Measurements from ENCODE around the gene RPS6KC1.

The RPS6KC1 gene

DNA sequence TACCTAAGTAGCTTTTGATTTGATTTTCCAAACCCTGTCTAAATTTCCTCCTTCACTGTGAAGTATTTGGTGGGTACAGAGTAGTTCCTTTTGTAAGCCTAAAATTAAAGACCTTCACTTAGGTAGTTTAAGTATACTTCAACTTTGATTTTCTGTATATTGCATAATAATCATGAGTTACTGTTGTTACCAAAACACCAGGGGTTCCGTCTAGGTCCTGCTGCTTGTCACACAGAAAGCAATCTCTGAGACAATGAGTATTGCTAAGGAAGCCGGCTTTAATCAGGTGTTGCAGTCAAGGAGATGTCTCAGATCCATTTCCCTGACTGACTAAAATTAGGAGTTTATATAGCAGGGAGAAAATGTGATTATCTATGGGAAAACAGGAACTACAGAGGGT, 15.3 kb downstream of the RPS6KC1 start:
- Histone ChIP-seq H3K27ac (no peak overlapping the region), H3K4me3 (no peak overlapping the region)
- TF ChIP-seq, protein P1, sequence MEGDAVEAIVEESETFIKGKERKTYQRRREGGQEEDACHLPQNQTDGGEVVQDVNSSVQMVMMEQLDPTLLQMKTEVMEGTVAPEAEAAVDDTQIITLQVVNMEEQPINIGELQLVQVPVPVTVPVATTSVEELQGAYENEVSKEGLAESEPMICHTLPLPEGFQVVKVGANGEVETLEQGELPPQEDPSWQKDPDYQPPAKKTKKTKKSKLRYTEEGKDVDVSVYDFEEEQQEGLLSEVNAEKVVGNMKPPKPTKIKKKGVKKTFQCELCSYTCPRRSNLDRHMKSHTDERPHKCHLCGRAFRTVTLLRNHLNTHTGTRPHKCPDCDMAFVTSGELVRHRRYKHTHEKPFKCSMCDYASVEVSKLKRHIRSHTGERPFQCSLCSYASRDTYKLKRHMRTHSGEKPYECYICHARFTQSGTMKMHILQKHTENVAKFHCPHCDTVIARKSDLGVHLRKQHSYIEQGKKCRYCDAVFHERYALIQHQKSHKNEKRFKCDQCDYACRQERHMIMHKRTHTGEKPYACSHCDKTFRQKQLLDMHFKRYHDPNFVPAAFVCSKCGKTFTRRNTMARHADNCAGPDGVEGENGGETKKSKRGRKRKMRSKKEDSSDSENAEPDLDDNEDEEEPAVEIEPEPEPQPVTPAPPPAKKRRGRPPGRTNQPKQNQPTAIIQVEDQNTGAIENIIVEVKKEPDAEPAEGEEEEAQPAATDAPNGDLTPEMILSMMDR (IDR thresholded peaks at IDR 0.05), result no peak
- DNase-seq (ENCODE audit: low spot score), result no peak

DNA sequence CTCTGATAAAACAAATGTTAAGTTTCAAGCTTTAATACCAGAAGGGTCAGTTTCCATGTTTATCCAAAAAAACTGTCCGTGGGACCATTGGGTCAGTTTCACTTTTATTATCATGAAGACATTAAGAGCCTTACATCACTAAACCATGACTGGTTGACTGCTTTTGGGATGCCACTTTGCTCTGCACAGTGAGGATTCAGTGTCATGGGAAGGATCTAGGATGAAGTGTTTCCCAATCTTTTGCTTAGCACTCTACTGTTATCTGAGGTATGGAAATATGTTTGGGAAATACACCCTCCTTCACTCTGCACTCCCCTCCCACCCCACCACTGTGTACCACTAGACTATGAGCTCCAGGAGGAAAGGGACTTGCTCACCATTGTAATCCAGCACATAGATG, 16.3 kb downstream of the RPS6KC1 start:
- H3K27ac ChIP-seq, result no peak overlapping the region
- no peak for DNase-seq (ENCODE audit: low spot score)
- H3K4me3 ChIP-seq, result no peak overlapping the region
- TF ChIP-seq, protein P1 (IDR thresholded peaks at IDR 0.05), result no peak

DNA sequence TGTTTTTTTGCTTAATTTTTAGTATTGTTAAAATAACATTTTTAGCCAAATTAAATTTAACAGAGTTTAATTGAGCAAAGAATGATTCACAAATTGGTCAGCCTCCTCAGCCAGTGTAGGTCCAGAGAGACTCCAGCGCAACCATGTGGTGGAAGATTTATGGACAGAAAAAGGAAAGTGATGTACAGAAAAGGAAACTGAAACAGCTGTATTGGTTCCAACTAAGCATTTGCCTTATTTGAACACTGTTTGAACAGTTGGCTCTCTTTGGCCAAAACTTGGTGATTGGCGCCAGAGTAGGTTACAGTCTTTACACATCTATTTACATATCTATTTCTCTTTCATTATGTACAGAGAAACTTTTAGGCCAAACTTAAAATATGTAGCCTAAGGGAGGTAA, 19.4 kb downstream of the RPS6KC1 start:
- H3K4me3 ChIP-seq, result no peak overlapping the region
- TF ChIP-seq, protein P1 (IDR thresholded peaks at IDR 0.05), result no peak

DNA sequence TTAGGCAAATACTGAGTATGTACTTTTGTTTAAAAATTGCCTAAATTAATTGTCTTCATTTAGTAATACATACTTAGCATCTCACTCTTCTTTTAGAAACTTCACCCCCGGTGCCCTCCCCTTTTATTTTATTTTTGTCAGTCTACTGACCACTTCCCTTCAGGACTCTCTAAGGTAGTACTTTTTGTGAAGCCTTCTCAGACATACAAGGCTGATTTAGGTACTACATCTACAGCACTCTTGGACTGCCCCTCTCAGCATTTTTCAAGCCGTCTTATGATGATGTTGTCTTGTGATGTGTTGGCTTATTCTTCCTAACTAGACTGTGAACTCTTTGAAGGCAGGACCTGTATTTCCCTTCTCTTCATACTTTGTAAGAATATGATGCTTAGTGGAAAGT, 24.7 kb downstream of the RPS6KC1 start:
- Histone ChIP-seq H3K27ac (no peak overlapping the region), H3K4me3 (no peak overlapping the region)
- TF ChIP-seq, protein P1 (IDR thresholded peaks at IDR 0.05), result no peak
- no peak for DNase-seq (ENCODE audit: low spot score)

More for the DNA sequence above, 19.4 kb downstream of the RPS6KC1 start:
- DNase-seq (ENCODE audit: low spot score), result no peak
- H3K27ac ChIP-seq, result no peak overlapping the region

DNA sequence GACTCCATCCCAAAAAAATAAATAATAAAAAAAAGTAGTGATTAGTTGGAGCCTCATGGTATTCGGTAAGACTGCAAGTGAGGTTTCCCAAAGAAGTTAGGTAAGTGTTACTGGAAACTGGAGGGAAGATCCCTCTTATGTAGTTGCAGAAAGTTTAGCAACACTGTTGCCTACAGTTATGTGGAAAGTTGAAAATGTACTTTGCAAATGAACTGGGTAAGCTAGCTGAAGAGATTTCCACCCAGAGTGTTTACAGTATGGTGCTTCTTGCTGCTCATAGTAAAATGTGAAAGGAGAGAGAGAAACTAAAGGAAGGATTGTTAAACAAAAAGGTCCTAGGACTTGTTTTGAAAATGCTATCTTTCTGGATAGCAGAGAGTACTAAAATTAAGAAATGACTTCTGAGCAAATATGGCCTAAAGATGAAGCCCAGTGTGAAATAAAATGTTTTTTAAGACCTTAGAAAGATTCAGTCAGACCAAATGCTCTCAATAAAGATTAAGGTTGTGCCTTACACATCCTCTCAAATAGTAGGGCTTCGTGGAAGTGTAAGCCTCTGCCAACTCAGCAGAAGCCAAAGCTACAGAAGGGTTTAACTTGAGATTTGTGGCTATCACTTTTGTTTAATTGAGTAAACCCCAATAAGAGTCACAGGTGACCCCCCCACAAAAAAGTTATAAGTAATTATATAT, 31.5 kb downstream of the RPS6KC1 start:
- no peak overlapping the region for H3K4me3 ChIP-seq
- TF ChIP-seq, protein P1 (IDR thresholded peaks at IDR 0.05), result no peak
- no peak overlapping the region for H3K27ac ChIP-seq
- DNase-seq (ENCODE audit: low spot score), result no peak

DNA sequence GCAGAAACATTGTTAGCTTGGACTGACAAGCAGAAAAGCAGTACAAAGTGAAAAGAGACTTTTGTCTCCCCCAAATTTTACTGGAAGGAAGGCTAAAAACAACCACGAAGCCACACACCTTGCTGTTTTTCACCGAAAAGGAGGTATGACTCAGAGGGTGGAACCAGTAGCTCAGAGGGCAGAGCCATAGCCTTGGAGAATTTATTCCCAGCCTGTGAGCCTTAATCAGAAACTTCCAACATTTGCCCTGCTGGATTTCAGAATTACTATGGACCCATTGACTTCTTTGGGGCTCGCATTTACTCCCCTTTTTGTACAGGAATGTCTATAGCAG, 32.0 kb downstream of the RPS6KC1 start:
- H3K27ac ChIP-seq, result no peak overlapping the region
- TF ChIP-seq, protein P1 (IDR thresholded peaks at IDR 0.05), result no peak
- no peak overlapping the region for H3K4me3 ChIP-seq
- no peak for DNase-seq (ENCODE audit: low spot score)

DNA sequence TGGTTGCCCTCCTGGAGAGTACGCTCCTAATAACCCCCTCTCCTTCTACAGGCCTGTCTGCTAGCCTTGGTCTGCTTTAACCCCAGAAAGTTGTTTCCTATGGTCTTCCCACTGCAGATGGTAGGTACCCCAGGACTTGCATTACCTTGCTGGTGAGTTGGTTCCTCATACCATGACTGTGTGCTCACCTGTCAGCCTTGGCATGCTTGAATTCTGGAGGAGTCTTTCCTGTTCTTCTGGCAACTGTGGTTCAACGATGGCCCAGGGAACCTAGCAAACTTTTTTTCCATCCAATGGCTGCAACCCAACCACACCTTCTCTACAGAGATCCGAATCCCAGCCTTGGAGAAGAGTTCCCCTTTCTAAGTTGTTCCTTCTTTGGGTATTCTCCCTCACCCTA, 36.9 kb downstream of the RPS6KC1 start:
- no peak for DNase-seq (ENCODE audit: low spot score)
- TF ChIP-seq, protein P1 (IDR thresholded peaks at IDR 0.05), result no peak
- Histone ChIP-seq H3K27ac (no peak overlapping the region), H3K4me3 (no peak overlapping the region)
